CD4-positive, alpha-beta T cell (primary cell): ENCODE data around the gene SAMD8. TPM values are rescaled to one million over a fixed set of nuclear protein-coding genes. Genes with fewer than 3 reads are reported as not detected.

Source experiments
- ATAC-seq: fragments of 200-7000 bp; cut with Tn5 transposase; one replicate; pipeline ENCODE4 v1.10.0; 2022; ENCODE audit warnings: mild to moderate bottlenecking; ENCODE audit not compliant: poor library complexity
- CTCF ChIA-PET: fragments of 350-600 bp; sonication (Branson Sonifier 250); formaldehyde crosslinking; loops from one replicate; lab custom pipeline; 2021; ENCODE audit warnings: antibody characterized with exemption, inconsistent platforms; lab: Charles Lee
- POLR2A ChIA-PET: fragments of 350-600 bp; sonication (Branson Sonifier 250); formaldehyde crosslinking; loops from one replicate; lab custom pipeline; 2021; ENCODE audit warnings: antibody characterized with exemption, inconsistent platforms; lab: Charles Lee
- DNase-seq, 14 experiments: peaks; one replicate each; pipeline ENCODE4 v3.0.0-alpha.2; 2013 to 2020; ENCODE audit warnings: mixed read lengths in 2 of 14
- H3K27ac ChIP-seq, 2 donors: one replicate each; pipeline versions ENCODE4 v1.5.1 to v1.7.0; 2013; ENCODE audit warnings: low read length in 2 of 2, low read depth in 1 of 2, mild to moderate bottlenecking in 1 of 2
- H3K27me3 ChIP-seq, 2 experiments: 1 replicate in 1 of 2; 2 replicates in 1 of 2; pipeline versions ENCODE4 v1.6.1 to v1.7.0; 2013; ENCODE audit warnings: low read length in 2 of 2, control low read depth in 1 of 2, mild to moderate bottlenecking in 1 of 2, moderate library complexity in 1 of 2; ENCODE audit not compliant: insufficient read depth in 2 of 2, control insufficient read depth in 1 of 2
- H3K36me3 ChIP-seq: one replicate; pipeline ENCODE4 v1.6.1; 2013; ENCODE audit warnings: low read length, control low read depth; ENCODE audit not compliant: insufficient read depth
- H3K4me1 ChIP-seq: one replicate; pipeline ENCODE4 v1.6.1; 2013; ENCODE audit warnings: low read length, control low read depth; ENCODE audit not compliant: insufficient read depth
- H3K4me3 ChIP-seq: one replicate; pipeline ENCODE4 v1.5.1; 2013; ENCODE audit warnings: mild to moderate bottlenecking, low read length, moderate library complexity
- H3K9me3 ChIP-seq, 2 experiments: 1 replicate in 1 of 2; 2 replicates in 1 of 2; pipeline versions ENCODE4 v1.6.1 to v1.7.0; 2013; ENCODE audit warnings: low read length in 2 of 2, mild to moderate bottlenecking in 2 of 2, control low read depth in 1 of 2, moderate library complexity in 1 of 2; ENCODE audit not compliant: control insufficient read depth in 1 of 2, insufficient read depth in 1 of 2
- H3K27ac Mint-ChIP-seq: one replicate; pipeline ENCODE4 v1.8.0; 2020; ENCODE audit warnings: mixed read lengths
- H3K27me3 Mint-ChIP-seq: one replicate; pipeline ENCODE4 v1.8.0; 2021; ENCODE audit warnings: mixed read lengths
- H3K36me3 Mint-ChIP-seq: one replicate; pipeline ENCODE4 v1.8.0; 2021; ENCODE audit warnings: low read depth, mixed read lengths
- H3K4me1 Mint-ChIP-seq: one replicate; pipeline ENCODE4 v1.8.0; 2021; ENCODE audit warnings: low read depth, mixed read lengths
- H3K4me3 Mint-ChIP-seq: one replicate; pipeline ENCODE4 v1.8.0; 2020; ENCODE audit warnings: mild to moderate bottlenecking, mixed read lengths
- H3K9me3 Mint-ChIP-seq: one replicate; pipeline ENCODE4 v1.8.0; 2020; ENCODE audit warnings: mixed read lengths
- CTCF ChIP-seq: fragments of 200-600 bp; IDR thresholded peaks from one replicate; pipeline ENCODE4 v1.8.0; 2022; ENCODE audit warnings: antibody characterized with exemption, mild to moderate bottlenecking
- intact Hi-C, 2 experiments: fragments of 100-400 bp; cut with DNase I in 1 of 2; cut with micrococcal nuclease in 1 of 2; formaldehyde crosslinking; loops; one replicate each; pipeline versions ENCODE4 v1.15.1 to v1.9.0; 2023 to 2025; cut with DNase I, micrococcal nuclease
- total RNA-seq, 174 experiments: library from RNA in 2 of 174; stranded (reverse) in 2 of 174; gene quantifications; one replicate each; pipeline ENCODE4 v1.2.3 and lab custom pipeline; 2021 to 2026

SAMD8 gene
- total RNA-seq, 2 experiments from 2014 or later = 34.1 to 37.4 TPM

DNA sequence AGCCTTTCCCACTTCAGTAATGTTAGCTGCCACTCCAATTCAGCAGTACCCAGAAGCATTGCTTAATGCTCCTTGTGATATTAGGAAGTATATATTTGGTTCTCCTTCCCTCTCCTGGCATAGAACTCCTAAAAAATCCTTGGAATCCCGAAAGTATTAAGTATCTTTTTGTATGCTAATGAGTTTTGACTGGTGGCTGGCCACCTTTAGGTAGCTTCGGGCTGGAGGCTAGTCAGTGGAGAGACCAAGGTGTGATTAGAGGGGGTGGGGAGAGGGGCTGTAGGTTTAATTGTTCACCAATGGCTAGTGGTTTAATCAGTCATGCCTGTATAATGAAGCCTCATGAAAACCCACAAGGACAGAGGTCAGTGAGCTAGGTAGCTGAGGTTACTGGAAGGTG is 112.1 kb downstream of the SAMD8 start:
- no peak overlapping the region for H3K27ac ChIP-seq
- no peaks in the 10 kb centered on the region for H3K9me3 ChIP-seq
- DNase-seq (no peak), ATAC-seq (no peak)
- peaks cover 14% of the 10 kb centered on the region for H3K4me1 ChIP-seq
- TF ChIP-seq CTCF = no peak
- H3K4me3 ChIP-seq = no peak overlapping the region
- POLR2A ChIA-PET = interaction anchor here (7.1 kb wide), 1 partner anchor 13 kb away, joined by 56 read pairs; the partner anchor contains the start of gene VDAC2
- H3K27me3 ChIP-seq = no peaks in the 10 kb centered on the region
- Mint-ChIP-seq H3K27me3 (no peaks in the 10 kb centered on the region), H3K27ac (peak overlapping the region; percentile 53), H3K9me3 (no peaks in the 10 kb centered on the region), H3K36me3 (peaks cover 89% of the 10 kb centered on the region), H3K4me1 (peaks cover 58% of the 10 kb centered on the region), H3K4me3 (no peak overlapping the region)
- intact Hi-C loops = no loop called here
- peaks cover 88% of the 10 kb centered on the region for H3K36me3 ChIP-seq
- CTCF ChIA-PET = interaction anchor here (1.4 to 3.6 kb wide), 2 partner anchors 12 to 36 kb away, joined by 4 to 16 read pairs; partner anchors contain the start of gene COMTD1

GRCh38 chr10:75226095-75226494 is 114.6 kb downstream of the SAMD8 start:
- POLR2A ChIA-PET = interaction anchor here (1.8 to 7.1 kb wide), 2 partner anchors 15 to 38 kb away, joined by 4 to 56 read pairs; partner anchors contain the start of gene VDAC2
- H3K36me3 Mint-ChIP-seq = peaks cover 90% of the 10 kb centered on the region
- Histone ChIP-seq H3K27me3 (no peaks in the 10 kb centered on the region), H3K9me3 (no peaks in the 10 kb centered on the region), H3K4me1 (peaks cover 19% of the 10 kb centered on the region), H3K27ac (no peak overlapping the region), H3K4me3 (no peak overlapping the region), H3K36me3 (peaks cover 86% of the 10 kb centered on the region)
- intact Hi-C loops = no loop called here
- no peak for TF ChIP-seq CTCF
- H3K27me3 Mint-ChIP-seq = no peaks in the 10 kb centered on the region
- no peak overlapping the region for H3K4me3 Mint-ChIP-seq
- H3K4me1 Mint-ChIP-seq = peaks cover 62% of the 10 kb centered on the region
- peak overlapping the region; percentile 53 for H3K27ac Mint-ChIP-seq
- ATAC-seq (no peak), DNase-seq (no peak)
- CTCF ChIA-PET = interaction anchor here (3.1 to 3.6 kb wide), 2 partner anchors 10 to 38 kb away, joined by 13 to 16 read pairs; partner anchors contain the start of gene COMTD1
- no peaks in the 10 kb centered on the region for H3K9me3 Mint-ChIP-seq

- peaks cover 90% of the 10 kb centered on the region for H3K36me3 Mint-ChIP-seq
- DNase-seq (no peak), ATAC-seq (no peak)
- CTCF ChIA-PET = interaction anchor here (3.1 to 3.6 kb wide), 2 partner anchors 9 to 39 kb away, joined by 13 to 16 read pairs; partner anchors contain the start of gene COMTD1
- POLR2A ChIA-PET = interaction anchor here (1.8 to 7.1 kb wide), 2 partner anchors 16 to 39 kb away, joined by 4 to 56 read pairs; partner anchors contain the start of gene VDAC2
- H3K27ac ChIP-seq = peak overlapping the region in 1 of 2 donors; percentile 32
- intact Hi-C loops = no loop called here
- H3K4me1 ChIP-seq = peaks cover 19% of the 10 kb centered on the region
- TF ChIP-seq CTCF = no peak
- H3K4me3 Mint-ChIP-seq = no peak overlapping the region
- no peaks in the 10 kb centered on the region for H3K9me3 Mint-ChIP-seq
- H3K4me1 Mint-ChIP-seq = peaks cover 66% of the 10 kb centered on the region
- H3K27me3 Mint-ChIP-seq = no peaks in the 10 kb centered on the region
- no peaks in the 10 kb centered on the region for H3K9me3 ChIP-seq
- peak overlapping the region; percentile 53 for H3K27ac Mint-ChIP-seq
- H3K27me3 ChIP-seq = no peaks in the 10 kb centered on the region
- H3K36me3 ChIP-seq = peaks cover 86% of the 10 kb centered on the region
- H3K4me3 ChIP-seq = no peak overlapping the region
Observed at GRCh38 chr10:75226656-75227055, 115.2 kb downstream of the SAMD8 start.
